22Rv1 (cell line): ENCODE results near the gene GARRE1.

Experiments
- ZFX ChIP-seq: fragments of 450-650 bp; IDR thresholded peaks from 2 replicates; pipeline ENCODE4 v1.6.1; 2017; ENCODE audit warnings: antibody characterized with exemption, borderline replicate concordance
- TF ChIP-seq, protein P1 (sequence below): fragments of 450-650 bp; IDR thresholded peaks from 2 replicates; pipeline ENCODE4 v1.5.1; 2017; ENCODE audit warnings: mild to moderate bottlenecking

DNA sequence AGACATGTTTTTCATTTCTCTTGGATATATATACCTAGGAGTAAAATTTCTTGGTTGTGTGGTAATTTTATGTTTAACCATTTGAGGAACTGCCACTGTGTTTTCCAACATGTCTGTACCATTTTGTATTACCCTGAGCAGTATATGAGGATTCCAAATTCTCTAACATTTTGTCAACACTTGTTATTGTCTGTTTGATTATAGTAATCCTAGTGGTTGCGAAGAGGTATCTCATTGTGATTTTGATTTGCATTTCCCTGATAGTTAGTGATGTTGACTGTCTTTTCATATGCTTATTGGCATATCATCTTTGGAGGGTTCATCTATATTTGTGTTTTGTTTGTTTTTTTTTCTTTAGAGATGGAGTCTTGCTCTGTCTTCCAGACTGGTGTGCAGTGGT lies 21.4 kb downstream of the GARRE1 start:
- TF ChIP-seq, protein P1, sequence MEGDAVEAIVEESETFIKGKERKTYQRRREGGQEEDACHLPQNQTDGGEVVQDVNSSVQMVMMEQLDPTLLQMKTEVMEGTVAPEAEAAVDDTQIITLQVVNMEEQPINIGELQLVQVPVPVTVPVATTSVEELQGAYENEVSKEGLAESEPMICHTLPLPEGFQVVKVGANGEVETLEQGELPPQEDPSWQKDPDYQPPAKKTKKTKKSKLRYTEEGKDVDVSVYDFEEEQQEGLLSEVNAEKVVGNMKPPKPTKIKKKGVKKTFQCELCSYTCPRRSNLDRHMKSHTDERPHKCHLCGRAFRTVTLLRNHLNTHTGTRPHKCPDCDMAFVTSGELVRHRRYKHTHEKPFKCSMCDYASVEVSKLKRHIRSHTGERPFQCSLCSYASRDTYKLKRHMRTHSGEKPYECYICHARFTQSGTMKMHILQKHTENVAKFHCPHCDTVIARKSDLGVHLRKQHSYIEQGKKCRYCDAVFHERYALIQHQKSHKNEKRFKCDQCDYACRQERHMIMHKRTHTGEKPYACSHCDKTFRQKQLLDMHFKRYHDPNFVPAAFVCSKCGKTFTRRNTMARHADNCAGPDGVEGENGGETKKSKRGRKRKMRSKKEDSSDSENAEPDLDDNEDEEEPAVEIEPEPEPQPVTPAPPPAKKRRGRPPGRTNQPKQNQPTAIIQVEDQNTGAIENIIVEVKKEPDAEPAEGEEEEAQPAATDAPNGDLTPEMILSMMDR, result no peak
- TF ChIP-seq ZFX, result no peak
